VCaP (cell line): ENCODE data around the gene USP7.

Experiments
- H3K27ac ChIP-seq: fragments of 450-650 bp; 2 replicates; pipeline ENCODE4 v1.5.1; 2017
- CTCF ChIP-seq: fragments of 450-650 bp; conservative IDR thresholded peaks from 2 replicates; pipeline ENCODE4 v1.5.1; 2017; ENCODE audit warnings: mild to moderate bottlenecking, moderate library complexity

Gene USP7

GRCh38 chr16:8864480-8865110 is 99.1 kb downstream of the USP7 start:
- no peak overlapping the region for H3K27ac ChIP-seq
- TF ChIP-seq CTCF = no peak

GRCh38 chr16:8863594-8864424 is 99.9 kb downstream of the USP7 start:
- no peak for TF ChIP-seq CTCF
- H3K27ac ChIP-seq = no peak overlapping the region

- no peak overlapping the region for H3K27ac ChIP-seq
- no peak for TF ChIP-seq CTCF
These were observed 101.2 kb downstream of the USP7 start for GRCh38 chr16:8862309-8863130.

GRCh38 chr16:8861563-8862308 is 102.0 kb downstream of the USP7 start:
- TF ChIP-seq CTCF = no peak
- no peak overlapping the region for H3K27ac ChIP-seq

GRCh38 chr16:8859913-8860881 is 103.5 kb downstream of the USP7 start:
- no peak for TF ChIP-seq CTCF
- no peak overlapping the region for H3K27ac ChIP-seq

- no peak for TF ChIP-seq CTCF
- H3K27ac ChIP-seq = no peak overlapping the region
These were observed 104.5 kb downstream of the USP7 start for GRCh38 chr16:8858994-8859912.
